HG03060 (cell line): ENCODE results near the gene GFER.
"Not testable (repeated sequence)": the region's sequence is repeated elsewhere in the genome, so short reads cannot be mapped to it uniquely, and the experiment has no call there.

ENCODE experiments used
- ATAC-seq: cut with Tn5 transposase; IDR thresholded peaks from one replicate; pipeline ENCODE4 v1.9.1; 2021; ENCODE audit warnings: low read depth, moderate number of reproducible peaks; ENCODE audit not compliant: unreplicated experiment

Gene GFER

DNA sequence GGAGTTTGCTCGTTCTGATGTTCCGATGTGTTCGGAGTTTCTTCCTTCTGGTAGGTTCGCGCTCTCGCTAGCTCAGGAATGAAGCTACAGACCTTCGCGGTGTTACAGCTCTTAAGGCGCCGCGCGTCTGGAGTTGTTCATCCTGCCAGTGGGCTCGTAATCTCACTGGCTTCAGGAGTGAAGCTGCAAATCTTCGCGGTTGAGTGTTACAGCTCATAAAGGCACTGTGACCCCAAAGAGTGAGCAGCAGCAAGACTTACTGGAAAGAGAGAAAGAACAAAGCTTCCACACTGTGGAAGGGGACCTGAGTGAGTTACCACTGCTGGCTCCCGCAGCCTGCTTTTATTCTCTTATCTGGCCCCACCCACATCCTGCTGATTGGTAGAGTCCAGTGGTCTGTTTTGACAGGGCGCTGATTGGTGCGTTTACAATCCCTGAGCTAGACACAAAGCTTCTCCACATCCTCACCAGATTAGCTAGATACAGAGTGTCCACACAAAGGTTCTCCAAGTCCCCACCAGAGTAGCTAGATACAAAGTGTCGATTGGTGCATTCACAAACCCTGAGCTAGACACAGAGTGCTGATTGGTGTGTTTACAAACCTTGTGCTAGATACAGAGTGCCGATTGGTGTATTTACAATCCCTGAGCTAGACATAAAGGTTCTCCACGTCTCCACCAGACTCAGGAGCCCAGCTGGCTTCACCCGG is 26.4 kb upstream of the GFER start:
- ATAC-seq, result not testable (repeated sequence)

DNA sequence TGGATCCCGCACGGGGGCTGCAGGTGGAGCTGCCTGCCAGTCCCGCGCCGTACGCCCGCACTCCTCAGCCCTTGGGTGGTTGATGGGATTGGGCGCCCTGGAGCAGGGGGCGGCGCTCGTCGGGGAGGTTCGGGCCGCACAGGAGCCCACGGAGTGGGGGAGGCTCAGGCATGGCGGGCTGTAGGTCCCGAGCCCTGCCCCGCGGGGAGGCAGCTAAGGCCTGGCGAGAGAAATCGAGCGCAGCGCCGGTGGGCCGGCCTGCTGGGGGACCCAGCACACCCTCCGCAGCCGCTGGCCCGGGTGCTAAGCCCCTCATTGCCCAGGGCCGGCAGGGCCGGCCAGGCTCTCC is 25.9 kb upstream of the GFER start:
- ATAC-seq, result not testable (repeated sequence)

DNA sequence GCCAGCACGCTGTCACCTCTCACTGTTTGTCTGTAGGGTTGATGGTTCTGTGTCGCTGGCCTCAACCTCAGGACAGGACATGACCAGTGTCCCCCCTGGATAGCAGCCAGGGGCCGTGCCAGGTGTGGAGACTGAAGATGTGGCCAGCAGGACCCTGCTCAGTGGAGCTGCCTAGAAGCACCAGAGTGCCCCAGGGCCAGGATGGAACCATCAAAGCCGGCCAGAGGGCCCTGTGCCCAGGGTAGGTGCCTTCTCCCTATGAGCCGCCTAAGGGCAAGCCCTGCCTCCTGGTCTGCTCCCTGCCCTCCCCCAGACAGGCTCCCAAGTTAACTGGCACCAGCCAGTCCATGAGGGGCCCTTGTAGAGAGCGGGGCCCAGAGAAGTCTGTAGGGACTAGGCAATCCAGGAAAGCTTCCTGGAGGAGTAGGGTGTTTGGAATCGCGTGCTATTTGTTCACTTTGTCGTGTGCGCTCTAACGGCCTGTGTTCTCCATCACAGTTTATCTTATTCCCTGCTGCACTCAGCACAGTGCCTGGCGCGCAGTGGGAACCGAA is 25.2 kb upstream of the GFER start:
- no peak for ATAC-seq

DNA sequence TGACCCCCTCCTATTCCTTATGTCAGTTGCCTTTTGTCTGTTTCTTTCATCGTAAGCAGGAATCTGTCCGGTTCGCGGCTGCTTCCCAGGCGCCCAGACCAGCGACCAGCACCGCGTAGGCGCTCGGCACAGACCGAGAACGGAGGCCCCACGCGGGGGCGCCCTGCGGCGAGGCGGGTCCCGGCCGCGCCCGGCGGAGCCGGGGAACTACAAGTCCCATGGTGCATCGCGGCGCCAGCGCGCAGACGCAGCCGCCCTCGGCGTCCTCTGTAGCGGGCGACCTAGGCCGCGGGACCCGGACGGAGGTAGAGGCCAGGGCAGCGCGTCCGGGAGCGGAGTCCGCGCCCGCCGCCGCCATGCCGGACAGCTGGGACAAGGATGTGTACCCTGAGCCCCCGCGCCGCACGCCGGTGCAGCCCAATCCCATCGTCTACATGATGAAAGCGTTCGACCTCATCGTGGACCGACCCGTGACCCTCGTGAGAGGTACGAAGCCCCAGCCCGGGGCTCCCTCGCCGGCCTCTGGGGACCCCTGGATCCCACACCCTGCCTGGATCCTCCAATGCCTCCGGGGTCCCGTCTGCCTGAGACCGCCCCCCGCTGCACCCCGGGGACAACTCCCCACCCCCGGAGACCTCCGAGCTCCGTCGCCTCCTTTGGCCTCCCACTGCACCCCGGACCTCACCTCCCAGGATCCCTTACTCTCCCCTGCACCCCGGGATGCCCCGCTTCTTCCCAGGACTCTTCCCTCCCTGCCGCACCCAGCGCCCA is 24.5 kb upstream of the GFER start, which contains the start of gene NDUFB10:
TSS of gene NDUFB10 (plus strand) at position 270 of the 771 bp plus-strand sequence. CDS start at position 357, 87 bp downstream.
- ATAC-seq, result no peak

- ATAC-seq, result no peak
Measured at GRCh38 chr16:1960665-1961630, 23.0 kb upstream of the GFER start.

- no peak for ATAC-seq
Measured at GRCh38 chr16:1961651-1962067, 22.3 kb upstream of the GFER start.

GRCh38 chr16:1962161-1963153 is 21.5 kb upstream of the GFER start:
- ATAC-seq, result not testable (repeated sequence)

DNA sequence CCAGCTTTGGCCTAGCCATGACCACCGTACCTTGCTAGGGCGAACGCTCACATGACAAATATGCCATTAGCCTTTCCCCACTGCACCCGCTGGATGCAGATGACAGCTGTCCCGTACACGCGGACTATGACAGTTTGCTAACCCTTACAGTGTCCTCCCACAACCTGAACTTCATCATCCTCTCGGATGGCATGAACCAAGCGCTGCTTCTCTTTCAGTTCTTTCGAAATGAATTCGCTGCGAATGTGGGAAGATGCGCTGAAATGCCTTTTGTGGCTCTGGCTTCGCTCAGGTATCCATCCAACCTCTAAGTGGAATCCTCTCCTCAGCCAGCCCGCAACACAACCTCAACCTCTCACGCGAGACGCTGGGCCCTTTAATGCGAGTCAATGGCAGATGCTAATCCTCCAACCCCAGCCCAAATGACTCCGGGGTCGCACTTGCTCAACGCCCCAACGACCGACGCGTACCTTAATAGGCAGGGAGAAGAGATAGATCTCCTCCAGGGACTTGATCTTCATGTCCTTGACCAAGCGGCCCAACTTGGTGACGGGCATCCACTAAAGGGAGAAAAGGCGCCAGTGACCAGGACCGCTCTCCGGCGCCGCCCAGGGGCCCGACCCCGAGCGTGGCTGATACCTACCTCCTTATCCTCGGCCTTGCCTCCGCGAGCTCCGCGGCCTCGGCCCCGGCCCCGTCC is 20.0 kb upstream of the GFER start:
- peak; percentile 2 for ATAC-seq

- ATAC-seq, result peak; percentile 69
Measured at GRCh38 chr16:1964506-1965395, 19.2 kb upstream of the GFER start, which contains the start of gene RPS2. RPS2 (minus strand) TSS chr16:1964826; CDS start chr16:1964625, 201 bp downstream.

GRCh38 chr16:1965396-1966001 is 18.5 kb upstream of the GFER start:
- no peak for ATAC-seq

GRCh38 chr16:1966460-1966859 is 17.5 kb upstream of the GFER start, which contains the start of gene RNF151:
RNF151 (plus strand) TSS chr16:1966856; CDS start chr16:1966882, 26 bp downstream.
- no peak for ATAC-seq

DNA sequence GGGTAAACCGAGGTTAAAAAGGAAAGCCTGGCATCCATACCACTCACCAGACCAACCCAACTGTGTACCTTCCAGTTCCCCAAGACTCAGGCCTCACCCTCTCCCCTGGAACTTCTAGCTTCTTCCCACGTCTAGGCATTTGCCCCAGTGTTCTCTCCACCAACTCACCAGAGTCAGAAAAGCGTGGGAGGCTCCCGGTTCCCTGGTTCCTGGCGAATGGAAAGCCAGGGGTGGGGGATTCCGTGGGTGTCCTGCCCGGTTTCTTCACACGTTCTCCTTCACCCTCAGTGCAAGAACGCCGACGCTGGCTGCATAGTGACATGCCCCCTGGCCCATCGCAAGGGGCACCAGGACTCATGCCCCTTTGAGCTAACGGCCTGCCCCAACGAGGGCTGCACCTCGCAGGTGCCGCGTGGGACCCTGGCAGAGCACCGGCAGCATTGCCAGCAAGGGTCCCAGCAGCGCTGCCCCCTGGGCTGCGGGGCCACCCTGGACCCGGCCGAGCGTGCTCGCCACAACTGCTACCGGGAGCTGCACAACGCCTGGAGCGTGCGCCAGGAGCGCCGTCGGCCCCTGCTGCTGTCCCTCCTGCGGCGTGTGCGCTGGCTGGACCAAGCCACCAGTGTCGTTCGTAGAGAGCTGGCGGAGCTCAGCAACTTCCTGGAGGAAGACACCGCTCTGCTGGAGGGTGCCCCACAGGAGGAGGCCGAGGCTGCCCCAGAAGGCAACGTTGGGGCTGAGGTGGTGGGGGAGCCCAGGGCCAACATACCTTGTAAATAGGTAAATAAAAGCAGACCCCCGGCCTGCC is 15.6 kb upstream of the GFER start:
- ATAC-seq, result no peak

DNA sequence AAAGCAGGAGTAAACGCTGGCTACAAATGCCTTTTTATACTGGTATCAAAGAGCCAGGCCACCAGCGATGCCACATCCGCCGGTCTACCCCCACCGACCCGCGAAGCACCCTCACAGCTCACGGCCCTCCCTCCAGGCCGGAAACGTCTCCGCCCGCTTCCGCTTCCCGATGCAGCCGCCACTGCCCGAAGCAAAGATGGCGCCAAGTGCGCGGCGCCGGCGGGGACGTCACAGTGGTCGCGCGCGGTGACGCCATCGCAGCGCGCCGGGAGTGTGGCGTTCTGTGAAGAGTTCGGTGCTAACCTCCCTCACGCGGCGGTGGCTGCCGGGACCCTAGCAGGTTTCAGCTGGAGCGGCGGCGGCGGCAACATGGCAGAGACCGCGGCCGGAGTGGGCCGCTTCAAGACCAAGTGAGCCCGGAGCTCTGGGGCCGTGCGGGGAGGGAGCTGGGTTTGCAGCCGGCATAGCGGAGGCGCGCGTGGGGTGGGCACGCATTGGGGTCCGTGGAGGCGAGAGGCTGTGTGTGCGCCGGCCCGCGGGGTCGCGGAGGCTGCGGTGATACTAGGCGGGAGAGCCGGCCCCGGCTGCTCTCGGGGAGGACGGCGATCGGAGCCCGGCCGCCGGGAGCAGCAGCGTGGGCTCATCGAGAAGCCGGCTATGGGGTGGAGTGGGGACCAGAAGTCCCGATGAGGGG is 12.1 kb upstream of the GFER start, which contains the start of gene TBL3:
TSS of gene TBL3 (plus strand) at position 258 of the 694 bp plus-strand sequence. CDS start at position 370, 112 bp downstream.
- peak; percentile 60 for ATAC-seq

GRCh38 chr16:1972490-1972877 is 11.5 kb upstream of the GFER start:
- no peak for ATAC-seq

- no peak for ATAC-seq
Measured at GRCh38 chr16:1973461-1974156, 10.4 kb upstream of the GFER start.
